SKM-1 (cell line): ENCODE measurements around the gene ISM1.

Source experiments
- DNase-seq: peaks from one replicate; lab custom pipeline; 2025; ENCODE audit not compliant: unreplicated experiment; lab: John Stamatoyannopoulos, UW

The ISM1 gene

GRCh38 chr20:13220904-13221297 is at the start of gene ISM1:
TSS of gene ISM1 (plus strand) at chr20:13221274. CDS start at chr20:13221777, 503 bp downstream.
- no peak for DNase-seq

- DNase-seq = no peak
Observed at GRCh38 chr20:13173201-13173600, 47.9 kb upstream of the ISM1 start.

DNA sequence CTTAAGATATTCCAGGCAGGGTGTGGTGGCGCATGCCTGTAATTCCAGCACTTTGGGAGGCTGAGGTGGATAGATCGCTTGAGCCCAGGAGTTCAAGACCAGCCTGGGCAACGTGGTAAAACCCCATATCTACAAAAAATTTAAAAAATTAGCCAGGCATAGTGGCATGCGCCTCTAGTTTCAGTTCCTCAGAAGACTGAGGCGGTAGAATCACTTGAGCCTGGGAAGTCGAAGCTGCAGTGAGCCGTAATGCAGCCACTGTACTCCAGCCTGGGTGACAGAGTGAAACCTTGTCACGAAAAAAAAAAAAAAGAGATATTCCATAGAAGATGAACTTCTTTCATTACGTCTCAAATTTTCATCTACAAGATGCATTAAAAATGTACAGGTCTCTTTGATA is 46.7 kb upstream of the ISM1 start:
- DNase-seq = no peak

DNA sequence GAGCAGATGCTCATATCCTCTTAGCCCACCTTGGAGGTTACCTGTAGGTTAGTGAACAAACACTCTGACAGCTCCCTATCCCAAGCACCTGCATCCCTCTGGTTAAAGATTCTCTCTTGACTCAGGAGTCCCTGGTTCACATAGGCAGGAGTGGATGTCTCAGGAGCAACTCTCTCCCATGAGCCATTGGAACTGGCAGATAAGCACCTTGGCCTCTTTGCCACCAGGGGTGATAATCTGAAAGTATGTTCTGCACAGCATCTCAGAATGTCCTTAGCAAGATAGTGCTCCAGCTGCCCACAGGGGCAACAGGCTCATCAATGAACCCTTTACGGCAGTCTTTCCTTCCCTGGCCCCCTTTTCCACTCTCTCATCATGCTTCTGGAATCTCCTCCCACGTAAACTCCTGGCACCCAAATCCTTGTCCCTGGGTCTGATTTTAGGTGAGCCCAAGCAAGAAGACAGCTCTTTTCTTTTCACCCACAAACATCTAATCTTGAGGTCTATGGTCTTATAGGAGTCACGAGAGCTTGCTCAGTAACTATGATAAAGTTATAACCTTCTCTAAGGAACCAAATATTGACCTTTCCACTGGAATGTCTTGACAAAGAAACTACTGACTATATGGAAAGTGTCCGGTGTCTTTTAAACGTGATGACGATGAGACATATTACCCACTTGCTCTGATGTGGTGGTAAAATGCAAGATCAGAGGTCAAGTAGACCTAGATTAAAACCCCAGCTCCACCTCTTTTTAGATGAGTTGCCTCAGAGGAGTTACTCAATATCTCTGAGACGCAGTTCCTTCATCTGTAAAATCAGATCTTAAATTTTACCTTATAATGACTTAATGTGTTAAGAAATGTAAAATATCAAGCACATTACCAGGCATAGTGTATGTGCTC is 39.8 kb upstream of the ISM1 start:
- DNase-seq = no peak

GRCh38 chr20:13183005-13183404 is 38.1 kb upstream of the ISM1 start:
- DNase-seq = no peak

- DNase-seq = no peak
Observed at GRCh38 chr20:13186043-13186774, 34.9 kb upstream of the ISM1 start.

DNA sequence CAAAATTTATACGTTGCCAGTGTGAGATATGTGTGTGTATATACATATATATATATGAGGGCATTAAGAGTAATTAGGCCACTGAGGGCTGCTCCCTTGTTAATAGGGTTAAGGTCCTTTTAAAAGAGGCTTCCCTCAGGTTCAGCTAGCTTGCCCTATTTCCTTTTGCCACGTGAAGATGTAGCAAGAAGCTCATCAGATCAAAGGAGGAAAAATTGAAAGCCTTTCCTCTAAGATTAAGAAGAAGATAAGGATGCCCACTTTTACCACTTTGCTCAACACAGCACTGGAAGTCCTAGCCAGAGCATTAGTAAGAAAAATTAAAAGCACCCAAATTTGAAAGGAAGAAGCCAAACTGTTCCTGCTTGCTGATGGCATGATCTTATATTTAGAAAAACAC is 33.2 kb upstream of the ISM1 start:
- DNase-seq = no peak

- no peak for DNase-seq
Observed at GRCh38 chr20:13199279-13199678, 21.8 kb upstream of the ISM1 start.

GRCh38 chr20:13200767-13201500 is 20.1 kb upstream of the ISM1 start:
- no peak for DNase-seq

DNA sequence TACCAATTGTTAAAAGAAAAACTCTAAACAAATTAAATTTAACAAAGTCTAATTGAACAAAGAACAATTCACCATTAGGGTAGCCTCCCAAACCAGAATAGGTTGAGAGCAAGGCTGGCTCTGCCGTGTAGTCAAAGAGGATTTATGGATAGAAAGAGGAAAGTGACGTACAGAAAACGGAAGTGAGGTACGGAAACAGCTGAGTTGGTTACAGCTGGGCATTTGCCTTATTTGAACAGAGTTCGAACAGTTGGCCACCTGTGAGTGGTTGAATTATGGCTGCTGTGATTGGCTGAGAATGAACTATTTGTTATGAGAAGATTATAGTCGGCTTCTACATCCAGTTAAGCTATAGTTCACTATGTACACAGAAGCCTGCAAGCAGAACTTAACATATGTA is 18.5 kb upstream of the ISM1 start:
- no peak for DNase-seq

GRCh38 chr20:13205425-13205824 is 15.6 kb upstream of the ISM1 start:
- no peak for DNase-seq

DNA sequence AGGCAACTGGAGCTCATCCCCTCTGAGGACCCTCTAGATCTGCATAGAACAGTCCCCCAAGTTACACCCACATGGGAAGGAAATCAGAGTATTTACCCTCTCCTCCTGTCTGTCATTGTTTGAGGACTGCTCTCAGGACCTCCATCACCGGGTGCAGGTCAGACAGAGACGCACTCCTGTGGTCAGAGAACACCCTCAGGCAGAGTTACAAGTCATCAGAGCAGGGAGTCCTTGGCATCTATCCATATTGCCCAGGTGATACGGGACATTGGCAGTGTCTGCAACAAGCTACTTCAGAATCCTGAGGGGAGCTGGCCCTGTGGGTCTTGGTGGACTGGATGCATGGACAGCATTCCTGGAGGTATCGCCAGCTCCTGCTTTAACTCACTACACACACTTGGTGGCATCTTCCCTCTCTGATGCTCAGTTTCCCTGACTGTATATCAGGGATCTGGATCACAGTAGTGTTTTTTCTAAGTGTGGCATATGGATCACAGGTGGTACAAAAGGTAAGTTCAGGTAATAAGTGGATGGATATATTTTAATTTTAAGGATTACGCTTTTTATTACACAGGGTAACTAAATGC is 15.1 kb upstream of the ISM1 start:
- DNase-seq = no peak

DNA sequence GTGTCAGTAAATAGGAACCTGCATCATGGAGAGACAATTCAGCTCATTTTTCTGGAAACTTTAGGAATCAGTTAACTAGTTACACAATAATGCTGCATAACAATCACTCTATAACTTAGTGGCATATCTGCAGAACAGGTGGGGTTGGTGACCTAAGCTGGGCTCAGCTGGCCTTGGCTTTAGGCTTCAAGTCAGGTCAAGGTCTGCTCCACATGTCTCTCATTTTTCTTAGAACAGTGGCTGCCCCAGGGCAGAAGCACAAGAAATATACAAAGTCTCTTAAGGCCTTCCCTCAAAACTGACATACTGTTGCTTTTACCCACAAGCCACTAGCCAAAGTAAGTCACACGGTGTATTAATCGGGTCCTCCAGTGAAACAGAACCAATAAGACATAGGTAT is 14.1 kb upstream of the ISM1 start:
- no peak for DNase-seq

- DNase-seq = no peak
Observed at GRCh38 chr20:13211956-13212618, 9.0 kb upstream of the ISM1 start.

- no peak for DNase-seq
Observed at GRCh38 chr20:13212750-13213149, 8.3 kb upstream of the ISM1 start.

- no peak for DNase-seq
Observed at GRCh38 chr20:13213335-13213734, 7.7 kb upstream of the ISM1 start.

DNA sequence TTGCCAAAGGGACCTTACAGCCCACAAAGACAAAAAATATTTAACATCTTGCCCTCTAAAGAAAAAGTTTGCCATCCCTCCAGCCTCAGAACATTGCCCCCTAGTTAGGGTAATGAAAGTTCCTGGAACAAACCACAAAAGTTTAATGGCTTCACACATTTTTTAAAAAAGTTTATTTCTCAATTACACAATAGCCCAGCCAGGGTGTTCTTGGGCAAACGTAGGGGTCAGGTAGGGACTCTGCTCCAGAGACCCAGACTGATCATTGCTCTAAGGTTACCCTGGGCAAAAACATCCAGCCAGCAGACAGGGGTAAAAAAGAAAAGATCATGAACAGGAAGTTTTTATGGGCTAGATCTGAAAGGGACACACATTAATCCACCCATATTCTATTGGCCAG is 4.5 kb upstream of the ISM1 start:
- DNase-seq = no peak

GRCh38 chr20:13219327-13220193 is 1.5 kb upstream of the ISM1 start:
- DNase-seq = no peak

- DNase-seq = no peak
Observed at GRCh38 chr20:13220194-13220903, 725 bp upstream of the ISM1 start.
